Upper lobe of left lung (tissue), 4 donors: ENCODE results near the gene HPCAL1.

ENCODE experiments used
- EP300 ChIP-seq, 4 donors: sonication (generic); formaldehyde crosslinking; IDR thresholded peaks; one replicate each; pipeline ENCODE4 v1.5.1; 2017; ENCODE audit warnings: antibody characterized with exemption in 4 of 4, control low read depth in 2 of 4
- POLR2A ChIP-seq, 4 donors: fragments of 450-650 bp; IDR thresholded peaks; one replicate each; pipeline ENCODE4 v1.5.1; 2016 to 2017; ENCODE audit warnings: antibody characterized with exemption in 4 of 4, mild to moderate bottlenecking in 2 of 4
- TF ChIP-seq, protein P1 (sequence below), 6 experiments: fragments of 450-650 bp in 4 of 6; fragments of 200-600 bp in 2 of 6; sonication (generic) in 2 of 6; IDR thresholded peaks; one replicate each; pipeline ENCODE4 v1.5.1; 2016 to 2019; ENCODE audit warnings: antibody characterized with exemption in 6 of 6

- TF ChIP-seq, protein P1, sequence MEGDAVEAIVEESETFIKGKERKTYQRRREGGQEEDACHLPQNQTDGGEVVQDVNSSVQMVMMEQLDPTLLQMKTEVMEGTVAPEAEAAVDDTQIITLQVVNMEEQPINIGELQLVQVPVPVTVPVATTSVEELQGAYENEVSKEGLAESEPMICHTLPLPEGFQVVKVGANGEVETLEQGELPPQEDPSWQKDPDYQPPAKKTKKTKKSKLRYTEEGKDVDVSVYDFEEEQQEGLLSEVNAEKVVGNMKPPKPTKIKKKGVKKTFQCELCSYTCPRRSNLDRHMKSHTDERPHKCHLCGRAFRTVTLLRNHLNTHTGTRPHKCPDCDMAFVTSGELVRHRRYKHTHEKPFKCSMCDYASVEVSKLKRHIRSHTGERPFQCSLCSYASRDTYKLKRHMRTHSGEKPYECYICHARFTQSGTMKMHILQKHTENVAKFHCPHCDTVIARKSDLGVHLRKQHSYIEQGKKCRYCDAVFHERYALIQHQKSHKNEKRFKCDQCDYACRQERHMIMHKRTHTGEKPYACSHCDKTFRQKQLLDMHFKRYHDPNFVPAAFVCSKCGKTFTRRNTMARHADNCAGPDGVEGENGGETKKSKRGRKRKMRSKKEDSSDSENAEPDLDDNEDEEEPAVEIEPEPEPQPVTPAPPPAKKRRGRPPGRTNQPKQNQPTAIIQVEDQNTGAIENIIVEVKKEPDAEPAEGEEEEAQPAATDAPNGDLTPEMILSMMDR (IDR thresholded peaks at IDR 0.05) = no peak
- TF ChIP-seq POLR2A (IDR thresholded peaks at IDR 0.05) (no peak), EP300 (IDR thresholded peaks at IDR 0.05) (no peak)
These were observed 64.0 kb downstream of the HPCAL1 start for GRCh38 chr2:10366601-10367270.
